GM21515 (cell line): ENCODE results near the gene C6orf120.
"Not testable (repeated sequence)": the region's sequence is repeated elsewhere in the genome, so short reads cannot be mapped to it uniquely, and the experiment has no call there.

Experiments used
- ATAC-seq: cut with Tn5 transposase; IDR thresholded peaks from one replicate; pipeline ENCODE4 v1.9.1; 2021; ENCODE audit not compliant: unreplicated experiment

C6orf120 gene

DNA sequence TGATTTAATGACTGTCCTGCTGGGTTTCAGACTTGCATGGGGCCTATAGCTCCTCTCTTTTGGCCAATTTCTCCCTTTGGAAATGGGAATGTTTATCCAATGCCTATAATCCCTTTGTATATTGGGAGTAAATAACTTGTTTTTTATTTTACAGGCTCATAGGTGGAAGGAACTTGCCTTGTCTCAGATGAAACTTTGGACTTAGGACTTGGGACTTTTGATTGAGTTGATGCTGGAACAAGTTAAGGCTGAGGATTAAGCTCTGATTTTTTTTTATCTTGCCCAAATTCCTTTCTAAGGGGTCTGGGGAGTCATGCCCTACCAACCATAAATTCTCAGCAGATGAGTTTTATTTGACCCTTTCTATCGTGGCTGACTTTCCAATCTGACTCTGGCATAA, 23.6 kb upstream of the C6orf120 start:
- ATAC-seq = no peak

DNA sequence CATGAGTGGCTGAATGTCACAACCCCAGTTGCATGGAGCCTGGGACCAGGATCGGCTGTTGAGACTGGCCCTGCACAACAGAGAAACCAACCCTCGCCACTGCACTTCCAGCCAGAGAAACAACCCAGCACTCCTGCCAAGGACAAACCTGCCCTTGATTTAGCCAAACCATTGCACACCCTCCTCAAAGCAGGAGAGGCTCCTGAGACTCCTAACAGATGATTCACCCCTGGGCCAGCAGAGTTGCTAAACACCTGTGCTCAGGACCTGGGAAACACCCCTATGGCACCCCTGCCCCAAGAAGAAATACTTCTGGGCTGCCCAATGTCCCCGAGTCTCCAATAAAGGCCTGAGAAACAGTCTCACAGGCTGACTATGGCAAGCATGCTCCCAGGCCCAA, 17.9 kb upstream of the C6orf120 start:
- no peak for ATAC-seq

DNA sequence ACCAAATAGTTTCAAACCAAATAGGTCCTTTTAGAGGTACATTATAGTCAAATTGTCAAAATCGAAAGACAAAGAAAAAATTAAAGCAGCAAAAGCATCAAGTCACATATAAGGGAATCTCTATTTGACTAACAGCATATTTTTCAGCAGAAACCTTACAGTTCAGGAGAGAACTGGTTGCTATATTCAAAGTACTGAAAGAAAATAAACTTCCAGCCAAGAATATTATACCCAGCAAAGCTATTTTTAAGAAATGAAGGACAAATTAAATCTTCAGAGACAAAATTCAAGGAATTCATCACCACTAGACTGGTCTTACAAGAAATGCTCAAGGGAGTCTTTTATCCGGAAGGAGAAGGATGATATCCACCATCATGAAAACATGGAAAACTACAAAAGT, 16.1 kb upstream of the C6orf120 start:
- ATAC-seq = no peak

DNA sequence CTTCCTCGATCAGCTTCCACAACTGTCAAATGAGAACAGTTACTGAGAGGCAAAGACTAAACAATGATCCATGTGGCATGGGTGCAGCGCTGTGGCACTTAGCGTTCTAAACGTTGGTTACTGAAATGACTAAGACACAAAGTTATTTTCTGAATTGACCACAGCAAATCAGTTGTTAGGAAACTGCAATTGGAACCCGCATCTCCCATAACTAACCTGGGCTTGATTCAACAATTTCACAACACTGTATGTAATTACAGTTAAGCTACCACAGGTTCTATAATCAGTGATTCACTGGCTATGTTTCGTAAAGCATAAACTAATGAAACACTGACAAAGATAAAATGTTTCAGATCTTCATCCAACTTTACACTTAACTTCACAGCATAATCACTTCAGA, 12.6 kb upstream of the C6orf120 start:
- ATAC-seq = no peak

DNA sequence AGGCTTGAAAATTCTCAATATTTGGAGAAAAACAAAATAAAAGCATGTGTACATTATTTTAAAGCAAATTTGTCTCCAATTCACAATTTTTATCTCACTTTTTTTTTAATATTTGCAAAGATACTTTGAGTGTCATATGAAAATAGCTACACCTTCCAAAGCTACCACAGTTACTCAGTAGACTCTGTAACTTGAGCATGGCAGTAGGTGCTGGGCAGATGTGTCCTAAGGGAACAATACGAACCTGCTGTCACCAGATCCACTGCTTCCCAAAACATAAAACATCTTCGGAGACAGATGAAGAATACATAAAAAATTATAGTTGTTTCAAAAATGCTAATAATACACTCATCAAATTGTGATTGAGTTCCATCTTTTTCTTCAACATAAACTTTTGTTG, 10.7 kb upstream of the C6orf120 start:
- no peak for ATAC-seq

DNA sequence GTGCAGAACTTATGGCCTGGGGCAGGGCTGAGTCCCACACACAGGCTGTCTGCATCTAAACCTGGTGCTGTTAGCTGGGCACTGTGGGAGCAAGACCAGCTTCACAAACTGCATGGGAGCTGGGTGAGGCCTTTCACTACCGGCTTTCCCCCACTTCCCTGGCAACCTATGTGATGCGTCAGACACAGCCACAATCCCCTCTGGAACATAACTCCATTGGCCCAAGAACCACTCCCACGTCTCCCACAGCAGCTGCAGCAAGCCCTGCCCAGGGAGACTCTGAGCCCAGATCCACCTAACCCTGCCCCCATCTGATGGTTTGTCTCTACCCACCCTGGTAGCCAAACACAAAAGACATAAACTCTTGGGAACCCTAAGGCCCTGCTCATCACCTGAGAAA, 9.4 kb upstream of the C6orf120 start:
- no peak for ATAC-seq

DNA sequence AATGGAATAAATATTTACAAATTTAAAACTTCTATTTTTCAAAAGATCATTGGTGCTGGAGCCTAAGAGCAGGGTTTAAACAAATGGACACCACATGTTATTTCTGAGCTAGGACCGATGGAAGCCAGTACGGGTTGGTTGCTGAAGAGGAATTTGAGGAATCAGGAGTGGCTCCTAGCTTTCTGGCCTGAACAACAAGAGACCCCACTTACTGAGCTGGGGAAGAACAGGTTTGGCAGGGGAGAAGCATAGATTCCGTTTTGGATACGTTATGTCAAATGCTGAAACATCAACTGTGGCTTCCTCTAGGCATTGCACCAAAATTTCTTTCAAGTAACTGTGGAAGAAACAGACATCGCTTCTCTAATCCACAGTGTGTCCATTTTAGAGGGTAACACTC, 6.8 kb upstream of the C6orf120 start:
- no peak for ATAC-seq

DNA sequence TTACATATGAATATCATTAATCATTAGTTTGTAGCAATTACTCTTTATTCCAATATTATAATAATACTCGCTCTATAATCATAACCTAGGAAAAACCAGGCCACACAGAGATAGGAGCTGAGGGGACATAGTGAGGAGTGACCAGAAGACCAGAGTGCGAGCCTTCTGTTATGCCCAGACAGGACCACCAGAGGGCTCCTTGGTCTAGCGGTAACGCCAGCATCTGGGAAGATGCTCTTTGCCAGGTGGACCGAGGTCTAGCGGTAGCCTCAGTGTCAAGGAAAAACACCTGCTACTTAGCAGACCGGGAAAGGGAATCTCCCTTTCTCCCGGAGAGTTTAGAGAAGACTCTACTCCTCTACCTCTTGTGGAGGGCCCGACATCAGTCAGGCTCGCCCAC, 4.8 kb upstream of the C6orf120 start:
- not testable (repeated sequence) for ATAC-seq

DNA sequence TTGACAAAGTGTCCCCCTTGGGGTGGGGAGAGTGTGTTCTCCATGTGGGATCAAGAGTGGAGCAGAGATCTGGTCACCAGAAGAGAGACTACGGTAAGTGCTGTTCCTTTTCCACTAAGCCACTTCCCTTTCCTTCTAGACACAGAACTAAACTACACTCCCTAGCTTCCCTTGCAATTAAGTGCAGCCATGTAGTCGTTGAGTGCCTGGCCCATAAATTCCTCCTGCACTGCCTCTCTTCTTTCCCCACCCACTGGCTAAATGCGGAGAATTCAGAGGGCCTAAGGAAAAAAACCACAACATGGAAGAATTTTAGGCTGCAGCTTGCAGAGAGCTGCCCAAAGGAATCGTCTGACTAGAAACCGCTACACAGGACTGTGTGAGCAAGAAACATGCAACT, 1.6 kb upstream of the C6orf120 start:
- ATAC-seq = no peak

DNA sequence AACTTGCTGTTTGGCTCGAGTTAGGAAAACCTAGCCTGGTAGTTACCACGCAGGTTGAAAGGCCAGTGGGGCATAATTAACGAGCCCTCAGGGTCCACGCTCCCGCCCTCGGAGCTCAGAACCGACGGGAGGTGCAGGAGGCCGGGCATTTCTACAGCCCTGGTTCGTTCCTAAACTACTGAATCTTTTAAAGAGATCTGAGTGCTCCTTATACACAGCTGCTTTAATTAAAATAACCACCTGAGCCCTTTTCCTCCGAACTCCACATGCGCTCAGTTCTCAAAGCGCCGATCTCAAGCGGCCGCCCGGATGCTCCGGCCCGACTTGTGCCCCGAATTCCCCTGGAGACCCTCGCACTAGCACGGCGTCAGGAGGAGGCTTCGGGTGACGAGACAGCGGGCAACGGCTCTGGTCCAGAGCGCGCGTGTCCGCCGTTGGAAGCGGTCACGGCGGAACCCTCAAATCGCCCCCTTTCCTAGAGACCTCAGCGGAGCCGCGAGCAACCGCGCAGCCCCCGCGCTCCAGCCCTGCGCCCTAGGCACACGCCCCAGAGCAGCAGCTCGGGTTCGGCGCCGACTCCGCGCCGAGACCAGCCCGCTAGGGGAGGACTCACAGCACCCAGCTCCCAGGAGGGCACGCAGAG, 494 bp upstream of the C6orf120 start:
- peak; percentile 19 for ATAC-seq

DNA sequence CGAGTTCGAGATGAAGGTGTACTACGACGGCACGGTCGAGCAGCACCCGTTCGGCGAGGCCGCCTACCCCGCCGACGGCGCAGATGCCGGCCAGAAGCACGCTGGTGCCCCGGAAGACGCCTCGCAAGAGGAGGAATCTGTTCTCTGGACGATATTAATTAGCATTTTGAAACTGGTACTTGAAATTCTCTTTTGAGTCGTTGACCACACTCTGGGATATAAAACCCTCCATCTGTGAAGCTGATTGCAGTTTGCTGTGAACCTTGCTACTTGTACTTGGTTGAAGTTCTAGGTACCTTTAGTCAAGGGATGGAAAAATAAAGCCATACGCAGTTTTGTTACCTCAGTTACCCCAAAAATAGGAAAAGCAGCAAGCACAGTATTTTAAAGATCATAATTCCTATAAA, 917 bp downstream of the C6orf120 start:
- ATAC-seq = peak; percentile 17

DNA sequence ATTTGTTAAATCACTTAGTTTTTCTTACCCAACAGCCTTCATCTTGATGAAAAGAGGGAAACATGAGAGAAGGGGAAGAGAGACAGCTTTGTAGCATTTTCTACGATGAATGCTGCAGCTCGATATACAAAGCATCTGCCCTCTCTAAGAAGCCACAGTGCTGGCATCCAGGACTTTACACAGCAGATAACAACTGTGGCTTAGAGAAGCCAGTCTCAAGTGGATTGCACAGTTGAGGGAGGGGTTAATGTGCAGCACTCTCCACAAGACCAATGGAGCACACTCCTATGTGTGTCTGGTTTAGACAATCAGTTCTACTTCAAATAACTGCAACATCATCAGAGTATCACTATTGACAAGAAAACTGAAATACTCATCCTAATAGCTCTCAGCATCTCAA, 5.8 kb downstream of the C6orf120 start:
- no peak for ATAC-seq

DNA sequence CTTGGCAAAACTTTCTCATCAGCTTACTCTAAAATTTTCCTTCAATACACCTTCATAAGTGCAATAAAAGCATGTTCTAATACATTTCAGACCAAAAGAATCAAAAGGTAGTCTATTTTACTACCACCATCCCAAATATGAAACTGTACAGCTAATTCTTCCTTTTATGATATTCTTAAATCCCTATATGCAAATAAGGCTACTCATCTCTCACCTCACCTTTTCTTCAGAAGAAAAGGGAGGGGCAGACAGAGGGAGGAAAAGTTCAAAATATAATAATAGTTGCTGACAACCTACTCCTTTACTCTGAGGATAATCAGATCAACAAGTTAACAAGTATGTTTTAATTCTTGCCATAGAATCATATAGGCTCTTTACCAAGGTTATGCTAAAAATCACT, 7.4 kb downstream of the C6orf120 start:
- ATAC-seq = no peak

DNA sequence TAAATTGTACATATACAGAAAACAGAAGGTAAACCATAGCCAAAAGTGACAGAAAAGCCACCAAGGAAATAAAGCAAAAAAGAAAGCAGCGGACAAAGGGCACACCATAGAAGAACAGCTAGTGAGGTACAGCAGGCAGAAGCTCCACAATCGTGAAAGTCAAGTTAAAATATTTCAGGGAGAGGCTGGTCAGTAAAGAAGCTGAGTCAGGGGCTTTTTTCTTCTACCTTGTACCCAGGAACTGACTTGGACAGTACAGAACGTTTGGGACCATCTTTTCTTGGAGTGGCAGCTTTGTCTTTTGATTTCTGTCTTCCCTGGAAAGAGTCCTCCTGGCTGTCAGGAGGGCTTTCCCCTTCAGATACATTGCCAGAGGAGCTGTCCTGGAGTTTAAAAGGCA, 8.1 kb downstream of the C6orf120 start:
- ATAC-seq = no peak

DNA sequence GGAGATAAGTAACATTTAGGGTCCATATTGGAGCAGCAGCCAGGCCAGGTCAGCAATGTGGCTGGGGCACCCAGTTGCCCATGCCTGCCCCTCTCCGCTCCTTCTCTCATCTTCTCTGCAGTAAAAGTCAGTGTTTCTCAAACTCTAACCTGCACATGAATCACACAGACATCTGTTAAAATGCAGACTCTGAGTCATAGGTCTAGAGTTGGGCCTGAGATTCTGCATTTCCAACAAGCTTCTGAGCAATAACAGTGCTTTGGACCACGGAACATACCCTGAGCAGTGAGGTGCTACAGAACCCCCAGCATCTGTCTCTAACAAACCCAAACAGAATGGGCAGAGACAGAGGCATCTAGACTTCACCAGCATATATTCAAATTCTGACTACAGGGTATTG, 12.3 kb downstream of the C6orf120 start:
- no peak for ATAC-seq

DNA sequence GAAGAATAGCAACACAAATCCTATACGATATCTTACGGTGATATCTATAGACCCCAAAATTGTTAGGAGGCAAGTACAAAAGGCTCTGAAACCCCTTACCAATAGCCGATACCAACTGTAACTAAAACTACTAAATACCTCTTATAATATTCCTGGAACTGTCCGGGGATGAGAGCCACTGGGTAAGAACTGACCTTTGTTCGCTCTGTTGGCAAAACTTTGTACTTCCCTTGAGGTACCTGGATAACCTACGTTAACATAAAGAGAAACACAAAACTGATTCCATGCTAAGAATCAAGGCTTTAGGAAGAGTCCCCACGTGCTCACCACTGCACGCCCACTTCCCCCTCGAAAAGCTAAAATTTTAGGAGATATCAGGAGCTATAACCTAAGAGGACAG, 12.7 kb downstream of the C6orf120 start:
- ATAC-seq = no peak

DNA sequence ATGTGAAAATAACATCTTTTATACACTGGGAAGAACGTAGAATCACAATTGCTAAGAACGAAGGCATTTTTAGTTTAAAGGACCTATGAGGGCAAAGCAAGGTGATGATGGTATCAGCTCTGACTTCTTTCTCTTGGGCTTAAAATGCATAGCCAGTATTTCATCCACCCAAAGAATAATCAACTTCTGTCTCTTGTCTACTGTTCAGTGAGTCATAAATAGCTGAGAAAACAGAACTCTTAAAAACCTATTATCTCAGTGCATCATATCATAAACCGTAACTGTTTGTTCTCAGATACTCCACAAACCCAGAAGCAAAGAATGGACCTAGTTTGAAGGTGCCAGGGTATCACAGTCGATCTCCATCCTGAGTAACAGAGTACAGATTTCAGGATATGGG, 17.2 kb downstream of the C6orf120 start:
- no peak for ATAC-seq

DNA sequence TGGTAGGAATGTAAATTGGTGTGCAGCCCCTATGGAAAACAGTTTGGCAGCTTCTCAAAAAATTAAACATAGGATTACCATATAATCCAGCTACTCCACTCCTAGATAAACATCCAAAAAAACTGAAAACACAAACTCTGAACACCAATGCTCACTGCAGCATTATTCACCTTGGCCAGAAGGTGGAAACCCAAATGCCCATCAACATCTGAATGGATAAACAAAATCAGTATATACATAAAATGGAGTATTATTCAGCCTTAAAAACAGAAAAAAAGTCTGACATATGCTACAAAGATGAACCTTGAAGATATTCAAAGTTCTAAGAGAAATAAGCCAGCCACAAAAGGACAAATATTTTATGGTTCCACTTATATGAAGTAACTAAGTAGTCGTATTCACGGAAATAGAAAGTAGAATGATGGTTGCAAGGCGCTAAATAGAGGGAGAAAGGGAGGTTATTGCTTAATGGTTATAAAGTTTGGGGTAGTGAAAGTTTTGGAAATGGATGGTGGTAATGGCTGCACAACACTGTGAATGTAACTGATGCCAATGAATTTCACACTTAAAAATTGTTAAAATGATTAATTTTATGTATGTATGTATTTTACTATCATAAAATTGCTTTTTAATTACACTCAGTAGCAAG, 18.4 kb downstream of the C6orf120 start:
- ATAC-seq = no peak

DNA sequence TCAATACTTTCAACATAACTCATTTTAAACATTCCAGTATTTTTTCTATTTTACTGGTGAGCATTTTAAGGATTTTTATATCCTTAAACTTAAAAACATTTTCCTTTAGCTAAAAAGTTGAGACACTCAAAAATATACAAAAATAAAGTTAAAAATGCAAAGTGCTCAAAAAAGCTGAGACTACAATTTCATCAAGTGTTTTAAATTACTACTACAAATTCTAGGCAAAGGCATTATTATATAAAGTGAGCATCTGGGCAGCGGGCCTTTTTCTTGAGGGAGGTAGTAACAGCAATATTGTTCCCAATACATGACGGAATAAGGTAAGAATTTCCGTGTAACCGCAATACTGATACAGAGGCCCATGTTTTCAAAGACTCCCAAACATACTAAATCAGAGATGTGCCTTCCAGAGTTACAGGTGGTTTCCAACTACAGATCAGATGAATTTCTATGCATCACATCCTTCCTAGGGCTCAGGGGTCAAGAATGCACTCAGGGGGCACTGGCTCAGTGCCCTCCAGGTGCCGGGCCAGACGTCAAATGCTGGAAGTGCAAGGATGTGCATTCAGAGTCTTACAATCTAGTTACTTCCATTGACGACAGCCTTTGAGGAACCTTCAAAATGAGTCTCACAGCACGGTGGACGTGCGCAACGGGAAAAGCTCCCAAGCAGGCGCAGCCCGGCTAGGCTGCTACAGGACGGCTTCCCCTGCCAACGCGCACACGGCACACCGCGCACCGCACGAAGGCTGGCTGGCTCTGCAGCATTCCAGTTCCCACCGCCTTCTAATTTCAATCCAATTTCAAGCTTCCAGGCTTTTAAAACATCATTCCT, 20.7 kb downstream of the C6orf120 start:
- ATAC-seq = peak; percentile 20

DNA sequence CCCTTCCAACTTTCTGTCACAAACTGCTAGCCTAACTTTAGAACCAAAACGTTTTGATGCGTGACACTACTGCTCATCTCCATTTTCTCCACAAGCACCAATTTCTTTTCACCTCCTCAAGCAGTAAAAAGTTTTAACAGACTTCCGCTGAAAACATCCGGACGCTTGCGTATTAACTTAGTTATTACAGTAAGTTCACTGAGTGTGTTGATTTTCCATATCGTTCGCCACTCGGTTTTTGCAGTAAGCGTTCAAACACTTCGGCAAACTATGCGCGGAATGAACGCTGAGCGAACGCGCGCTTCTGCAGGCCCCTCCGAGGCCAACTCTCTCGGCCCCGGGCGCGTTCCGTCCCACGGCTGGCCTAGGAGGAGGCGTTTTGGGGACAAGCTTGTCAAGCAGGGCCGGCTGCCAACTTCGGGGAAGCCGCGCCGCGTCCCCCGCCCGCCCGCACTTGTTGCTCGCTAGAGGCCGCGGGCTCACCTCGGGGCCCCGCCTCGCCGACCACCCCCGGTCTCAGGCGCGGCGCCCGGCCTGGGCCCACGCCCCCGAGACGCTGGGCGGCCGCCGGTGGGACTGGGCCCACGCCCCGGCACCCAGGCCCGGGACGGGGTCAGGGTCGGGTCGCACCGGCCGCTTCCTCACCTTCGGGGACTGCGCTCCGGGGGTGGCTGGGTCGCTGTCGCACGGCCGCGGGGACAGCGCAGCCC, 21.4 kb downstream of the C6orf120 start:
- peak; percentile 38 for ATAC-seq

DNA sequence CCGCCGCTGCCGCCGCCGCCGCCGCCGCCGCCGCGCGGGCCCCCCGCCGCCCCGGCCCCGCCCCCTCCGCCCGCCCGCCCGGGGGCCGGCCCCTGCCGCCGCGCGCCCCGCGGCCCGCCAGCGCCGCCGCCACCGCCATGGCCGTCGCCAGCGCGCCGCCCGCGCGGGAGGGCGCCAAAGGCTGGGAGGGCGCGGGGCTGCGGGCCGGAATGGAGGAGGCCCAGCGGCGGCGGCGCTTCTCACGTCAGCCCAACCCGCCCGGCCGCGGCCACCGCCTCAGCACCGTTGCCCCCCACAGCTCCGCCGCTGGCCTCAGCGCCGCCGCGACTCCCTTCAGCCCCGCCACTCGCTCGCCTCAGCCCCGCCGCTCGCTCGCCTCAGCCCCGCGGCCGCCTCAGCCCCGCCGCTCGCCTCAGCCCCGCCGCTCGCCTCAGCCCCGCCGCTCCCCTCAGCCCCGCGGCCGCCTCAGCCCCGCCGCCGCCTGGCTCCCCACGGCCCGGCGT, 22.1 kb downstream of the C6orf120 start:
- ATAC-seq = peak; percentile 36
